HepG2 (cell line): ENCODE data around the gene BRAP. TPM values are rescaled to one million over a fixed set of nuclear protein-coding genes. Genes with fewer than 3 reads are reported as not detected.

ENCODE experiments used
- ATAC-seq: fragments of 200-7000 bp; cut with Tn5 transposase; 3 replicates; pipeline ENCODE4 v1.9.1; 2020; ENCODE audit warnings: mild to moderate bottlenecking, moderate library complexity
- BruUV-seq: library from RNA; stranded (reverse); fragments of 400-500 nt; replicated peaks from 2 replicates; lab custom pipeline; 2021; lab: Mats Ljungman, UMichigan
- CTCF ChIA-PET: fragments of 300-600 bp; formaldehyde crosslinking; extraction: SDS; loops from one replicate; lab custom pipeline; 2021; ENCODE audit warnings: low total read pairs, inconsistent platforms, low intra/inter-chr PET ratio; lab: Yijun Ruan, JAX
- POLR2A ChIA-PET: fragments of 350-600 bp; sonication (Branson Sonifier 250); formaldehyde crosslinking; loops from one replicate; lab custom pipeline; 2020; ENCODE audit warnings: antibody characterized with exemption, inconsistent platforms; lab: Yijun Ruan, JAX
- DNase-seq: peaks from one replicate; pipeline ENCODE4 v3.0.0-alpha.2; 2015; ENCODE audit warnings: low spot score
- FAIRE-seq: peaks from 3 replicates; lab custom pipeline; 2011; peaks lifted over from hg19 to GRCh38; lab: Jason Lieb, UNC
- H2AFZ ChIP-seq: one replicate; pipeline ENCODE4 v1.6.1; 2011; ENCODE audit warnings: low read length, inconsistent platforms
- H3K27ac ChIP-seq: fragments of 300-600 bp; 3 replicates; pipeline ENCODE4 v1.8.0; 2011; ENCODE audit warnings: mixed run types, mild to moderate bottlenecking, mixed read lengths, low read length, inconsistent platforms; ENCODE audit not compliant: insufficient read depth; ENCODE audit errors: extremely low read length
- H3K27me3 ChIP-seq, 2 experiments: fragments of 200-600 bp in 1 of 2; 2 replicates in 1 of 2; 3 replicates in 1 of 2; pipeline versions ENCODE4 v1.6.0 to v1.8.0; 2011; ENCODE audit warnings: low read length in 2 of 2, mild to moderate bottlenecking in 2 of 2, moderate library complexity in 2 of 2, inconsistent platforms in 1 of 2; ENCODE audit not compliant: insufficient read depth in 2 of 2, control insufficient read depth in 1 of 2
- H3K36me3 ChIP-seq, 2 experiments: fragments of 200-600 bp in 1 of 2; replicated peaks in 1 of 2; 2 replicates in 1 of 2; 3 replicates in 1 of 2; pipeline versions ENCODE4 v1.5.1 to v1.8.0; 2011; ENCODE audit warnings: low read length in 2 of 2, inconsistent platforms in 1 of 2; ENCODE audit not compliant: insufficient read depth in 2 of 2, control insufficient read depth in 1 of 2
- H3K4me1 ChIP-seq: 2 replicates; pipeline ENCODE4 v1.5.1; 2012; ENCODE audit warnings: low read length, inconsistent platforms; ENCODE audit not compliant: insufficient read depth
- H3K4me2 ChIP-seq: 2 replicates; pipeline ENCODE4 v1.6.0; 2011; ENCODE audit warnings: low read depth, low read length, inconsistent platforms
- H3K4me3 ChIP-seq, 3 experiments: fragments of 200-600 bp in 1 of 3; sonication (generic), shearing (Covaris generic) in 1 of 3; replicated peaks in 1 of 3; 2 replicates each; pipeline ENCODE4 v1.5.1; 2011 to 2016; ENCODE audit warnings: low read length in 3 of 3, inconsistent platforms in 2 of 3, low read depth in 2 of 3, mild to moderate bottlenecking in 2 of 3, control low read depth in 1 of 3, mixed read lengths in 1 of 3; ENCODE audit not compliant: insufficient read depth in 1 of 3
- H3K79me2 ChIP-seq: one replicate; pipeline ENCODE4 v1.6.1; 2011; ENCODE audit warnings: low read length, inconsistent platforms; ENCODE audit not compliant: insufficient read depth
- H3K9ac ChIP-seq: 2 replicates; pipeline ENCODE4 v1.6.0; 2011; ENCODE audit warnings: mild to moderate bottlenecking, low read depth, low read length, inconsistent platforms; ENCODE audit not compliant: insufficient read depth
- H3K9me3 ChIP-seq: 2 replicates; pipeline ENCODE4 v1.5.1; 2012; ENCODE audit warnings: mild to moderate bottlenecking, low read length
- H4K20me1 ChIP-seq: 2 replicates; pipeline ENCODE4 v1.6.0; 2011; ENCODE audit warnings: inconsistent platforms, mild to moderate bottlenecking, low read length, moderate library complexity; ENCODE audit not compliant: insufficient read depth
- ARID2 ChIP-seq: sonication (generic); formaldehyde crosslinking; IDR thresholded peaks from 2 replicates; pipeline ENCODE4 v1.8.1; 2022; ENCODE audit warnings: mild to moderate bottlenecking, missing genetic modification reagents, borderline replicate concordance
- GTF2F1 ChIP-seq: fragments of 150-350 bp; IDR thresholded peaks from 2 replicates; pipeline ENCODE4 v1.6.1; 2014; ENCODE audit warnings: low read length
- HOXA3 ChIP-seq: sonication (generic); formaldehyde crosslinking; IDR thresholded peaks from 2 replicates; pipeline ENCODE4 v1.5.0; 2020; ENCODE audit warnings: missing genetic modification reagents
- HOXA5 ChIP-seq: sonication (generic); formaldehyde crosslinking; IDR thresholded peaks from 2 replicates; pipeline ENCODE4 v1.4.0; 2020; ENCODE audit warnings: missing genetic modification reagents
- MXI1 ChIP-seq: IDR thresholded peaks from 3 replicates; pipeline ENCODE4 v1.6.1; 2012; ENCODE audit warnings: low read depth, low read length, inconsistent platforms, borderline replicate concordance
- NR3C1 ChIP-seq: sonication (generic); formaldehyde crosslinking; IDR thresholded peaks from 2 replicates; pipeline ENCODE4 v1.4.0; 2020; ENCODE audit warnings: missing genetic modification reagents
- SALL1 ChIP-seq: sonication (generic); formaldehyde crosslinking; IDR thresholded peaks from 2 replicates; pipeline ENCODE4 v1.8.0; 2022; ENCODE audit warnings: mild to moderate bottlenecking, missing genetic modification reagents
- SETDB1 ChIP-seq: sonication (generic); formaldehyde crosslinking; IDR thresholded peaks from 2 replicates; pipeline ENCODE4 v1.5.1; 2020; ENCODE audit warnings: missing genetic modification reagents, mild to moderate bottlenecking, borderline replicate concordance
- SOX13 ChIP-seq, 3 experiments: fragments of 450-650 bp in 1 of 3; sonication (generic) in 1 of 3; formaldehyde crosslinking in 1 of 3; IDR thresholded peaks in 2 of 3; conservative IDR thresholded peaks in 1 of 3; 2 replicates each; pipeline versions ENCODE4 v1.5.0 to v1.6.1; 2016 to 2020; ENCODE audit warnings: antibody characterized with exemption in 1 of 3, mild to moderate bottlenecking in 1 of 3, missing compliant biosample characterization in 1 of 3, missing genetic modification reagents in 1 of 3, moderate library complexity in 1 of 3
- SP140L ChIP-seq: sonication (generic); formaldehyde crosslinking; IDR thresholded peaks from 2 replicates; pipeline ENCODE4 v1.4.0; 2020; ENCODE audit warnings: missing genetic modification reagents, borderline replicate concordance
- SRY ChIP-seq: sonication (generic); formaldehyde crosslinking; IDR thresholded peaks from 2 replicates; pipeline ENCODE4 v1.8.0; 2022; ENCODE audit warnings: mild to moderate bottlenecking, missing genetic modification reagents
- YY1 ChIP-seq: IDR thresholded peaks from 2 replicates; pipeline ENCODE4 v1.6.1; 2011; ENCODE audit warnings: low read length, low read depth, moderate library complexity, mild to moderate bottlenecking; ENCODE audit not compliant: insufficient read depth, insufficient replicate concordance
- ZBTB21 ChIP-seq: sonication (generic); formaldehyde crosslinking; IDR thresholded peaks from 2 replicates; pipeline ENCODE4 v1.4.0; 2020; ENCODE audit warnings: missing genetic modification reagents
- ZFP1 ChIP-seq: IDR thresholded peaks from 2 replicates; pipeline ENCODE4 v1.6.1; 2016
- ZNF180 ChIP-seq: sonication (generic); formaldehyde crosslinking; IDR thresholded peaks from 2 replicates; pipeline ENCODE4 v1.4.0; 2020; ENCODE audit warnings: low read depth, missing genetic modification reagents, borderline replicate concordance
- WGBS: methylation state at CpG from one replicate; pipeline ENCODE4 v1.1.6; 2017; ENCODE audit warnings: low lambda C conversion rate; 5-methylcytosine and 5-hydroxymethylcytosine counted together
- in situ Hi-C: cut with HindIII; loops from 2 replicates; pipeline ENCODE4 v1.10.0; 2017; ENCODE audit warnings: low pct_unique_long_range_greater_than_20kb; ENCODE audit not compliant: extremely low pct_ligation_motif_present
- intact Hi-C: fragments of 100-400 bp; cut with micrococcal nuclease; formaldehyde crosslinking; loops from one replicate; pipeline ENCODE4 v1.10.0; 2022; ENCODE audit not compliant: unreplicated experiment
- polyA plus RNA-seq, 8 experiments: library from polyadenylated mRNA; depleted of rRNA in 3 of 8; stranded (reverse) in 7 of 8; unstranded in 1 of 8; fragments of >200 nt; fragmentation: Illumina TruSeq in 4 of 8; extraction: Trizol in 4 of 8; gene quantifications; 2 replicates each; pipeline versions ENCODE4 v1.2.1 to v1.2.3, GENCODE V29; 2011 to 2016; ENCODE audit warnings: low read depth in 4 of 8, missing spikeins in 1 of 8, mixed read lengths in 1 of 8; ENCODE audit not compliant: insufficient read depth in 1 of 8
- total RNA-seq, 5 experiments: library from RNA; depleted of rRNA; stranded (reverse); fragments of >200 nt; fragmentation: Illumina TruSeq; extraction: Trizol; gene quantifications; 2 replicates each; pipeline ENCODE4 v1.2.3, GENCODE V29; 2016; ENCODE audit warnings: low read depth in 1 of 5
- TF ChIP-seq, protein P1 (sequence below): sonication (generic); formaldehyde crosslinking; IDR thresholded peaks from 2 replicates; pipeline ENCODE4 v1.5.0; 2020; ENCODE audit warnings: mild to moderate bottlenecking, low read depth, missing genetic modification reagents, borderline replicate concordance
- TF ChIP-seq, protein P2 (sequence below): sonication (generic); formaldehyde crosslinking; IDR thresholded peaks from 2 replicates; pipeline ENCODE4 v1.5.0; 2020; ENCODE audit warnings: mild to moderate bottlenecking, missing genetic modification reagents
- TF ChIP-seq, protein P3 (sequence below): sonication (generic); formaldehyde crosslinking; IDR thresholded peaks from 2 replicates; pipeline ENCODE4 v1.4.0; 2020; ENCODE audit warnings: missing genetic modification reagents, borderline replicate concordance

BRAP gene
- total and polyA plus RNA-seq, 2 of the 13 experiments (the other 11 are each of a cell fraction or from before 2014, with no cell fraction given): 8.1 to 15.4 TPM

DNA sequence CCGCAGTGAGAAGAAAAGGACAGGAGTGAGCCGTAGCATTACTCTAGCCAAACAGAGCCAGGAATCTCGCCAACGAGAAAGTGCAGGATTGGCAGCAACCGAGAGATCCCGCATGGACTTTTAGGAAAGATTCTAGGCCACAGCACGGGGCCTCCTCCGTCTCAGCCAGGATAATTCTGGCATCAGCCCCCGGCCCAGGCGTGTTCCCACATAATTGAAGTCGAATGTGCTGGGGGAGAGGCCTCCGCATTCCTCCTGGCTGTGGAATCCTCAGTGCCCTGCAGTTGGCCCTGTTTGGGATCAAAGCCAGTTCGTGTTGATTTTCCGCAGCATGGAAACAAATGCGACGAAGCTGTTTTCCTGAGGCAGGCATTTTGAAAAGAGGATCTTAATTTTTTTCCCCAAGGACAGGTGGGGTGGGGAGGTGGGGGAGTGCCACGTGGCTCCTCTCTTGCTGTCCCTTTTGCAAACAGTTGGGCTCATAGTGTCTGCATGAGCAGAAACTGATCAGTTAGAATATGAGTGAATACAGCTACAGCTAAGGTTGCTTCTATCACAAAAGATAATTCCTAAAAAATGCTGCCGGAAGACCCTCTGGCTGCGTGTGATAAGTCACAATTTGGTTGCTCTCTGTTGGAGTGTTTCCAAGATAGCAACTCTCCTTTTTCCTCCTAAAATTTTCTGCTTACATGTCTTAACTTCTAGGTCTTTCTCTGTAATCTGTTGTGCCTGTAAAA, 49.4 kb downstream of the BRAP start:
- ChIA-PET POLR2A (no interaction called here), CTCF (no interaction called here)
- FAIRE-seq: no peak
- Histone ChIP-seq H3K9me3 (no peaks in the 10 kb centered on the region), H3K4me3 (peak overlapping the region; percentile 12 to 52 (median 30); a peak in 5 of 6 replicates), H3K79me2 (no peaks in the 10 kb centered on the region), H2AFZ (peak overlapping the region; percentile 94), H3K27me3 (no peaks in the 10 kb centered on the region), H3K4me2 (peak overlapping the region; percentile 71), H4K20me1 (no peaks in the 10 kb centered on the region), H3K27ac (peak overlapping the region; percentile 74), H3K4me1 (peaks cover 39% of the 10 kb centered on the region), H3K36me3 (no peaks in the 10 kb centered on the region), H3K9ac (peak overlapping the region; percentile 59)
- TSS peak; percentile 59 for BruUV-seq
- ATAC-seq: peak; percentile 76
- in situ Hi-C loops: no loop called here
- 40% methylated on average over 10 of the region's 19 CpGs for WGBS
- DNase-seq: peak; percentile 56
- intact Hi-C loops: no loop called here
- TF ChIP-seq HOXA3 (no peak), SRY (CRISPR knock-in tag) (peak; percentile 52; the same call in 1 of the 2 replicates), GTF2F1 (no peak), ZBTB21 (CRISPR knock-in tag) (no peak), YY1 (no peak), SALL1 (CRISPR knock-in tag) (0 out of 2 replicates have a peak, but pooled peaks have one; percentile 15), SETDB1 (CRISPR knock-in tag) (no peak), ZNF180 (CRISPR knock-in tag) (no peak), HOXA5 (no peak), ZFP1 (CRISPR knock-in tag) (no peak), MXI1 (no peak), SP140L (no peak), ARID2 (CRISPR knock-in tag) (0 out of 2 replicates have a peak, but pooled peaks have one; percentile 28), SOX13 (IDR thresholded peaks at IDR 0.05) (no peak), SOX13 (CRISPR knock-in tag; conservative IDR thresholded peaks at IDR 0.05 in 1 of 2, IDR thresholded peaks at IDR 0.05 in 1 of 2) (no peak), NR3C1 (CRISPR knock-in tag) (no peak)
- TF ChIP-seq, protein P1, sequence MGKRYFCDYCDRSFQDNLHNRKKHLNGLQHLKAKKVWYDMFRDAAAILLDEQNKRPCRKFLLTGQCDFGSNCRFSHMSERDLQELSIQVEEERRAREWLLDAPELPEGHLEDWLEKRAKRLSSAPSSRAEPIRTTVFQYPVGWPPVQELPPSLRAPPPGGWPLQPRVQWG (CRISPR knock-in tag): no peak
- TF ChIP-seq, protein P2, sequence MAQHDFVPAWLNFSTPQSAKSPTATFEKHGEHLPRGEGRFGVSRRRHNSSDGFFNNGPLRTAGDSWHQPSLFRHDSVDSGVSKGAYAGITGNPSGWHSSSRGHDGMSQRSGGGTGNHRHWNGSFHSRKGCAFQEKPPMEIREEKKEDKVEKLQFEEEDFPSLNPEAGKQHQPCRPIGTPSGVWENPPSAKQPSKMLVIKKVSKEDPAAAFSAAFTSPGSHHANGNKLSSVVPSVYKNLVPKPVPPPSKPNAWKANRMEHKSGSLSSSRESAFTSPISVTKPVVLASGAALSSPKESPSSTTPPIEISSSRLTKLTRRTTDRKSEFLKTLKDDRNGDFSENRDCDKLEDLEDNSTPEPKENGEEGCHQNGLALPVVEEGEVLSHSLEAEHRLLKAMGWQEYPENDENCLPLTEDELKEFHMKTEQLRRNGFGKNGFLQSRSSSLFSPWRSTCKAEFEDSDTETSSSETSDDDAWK (CRISPR knock-in tag): no peak
- TF ChIP-seq, protein P3, sequence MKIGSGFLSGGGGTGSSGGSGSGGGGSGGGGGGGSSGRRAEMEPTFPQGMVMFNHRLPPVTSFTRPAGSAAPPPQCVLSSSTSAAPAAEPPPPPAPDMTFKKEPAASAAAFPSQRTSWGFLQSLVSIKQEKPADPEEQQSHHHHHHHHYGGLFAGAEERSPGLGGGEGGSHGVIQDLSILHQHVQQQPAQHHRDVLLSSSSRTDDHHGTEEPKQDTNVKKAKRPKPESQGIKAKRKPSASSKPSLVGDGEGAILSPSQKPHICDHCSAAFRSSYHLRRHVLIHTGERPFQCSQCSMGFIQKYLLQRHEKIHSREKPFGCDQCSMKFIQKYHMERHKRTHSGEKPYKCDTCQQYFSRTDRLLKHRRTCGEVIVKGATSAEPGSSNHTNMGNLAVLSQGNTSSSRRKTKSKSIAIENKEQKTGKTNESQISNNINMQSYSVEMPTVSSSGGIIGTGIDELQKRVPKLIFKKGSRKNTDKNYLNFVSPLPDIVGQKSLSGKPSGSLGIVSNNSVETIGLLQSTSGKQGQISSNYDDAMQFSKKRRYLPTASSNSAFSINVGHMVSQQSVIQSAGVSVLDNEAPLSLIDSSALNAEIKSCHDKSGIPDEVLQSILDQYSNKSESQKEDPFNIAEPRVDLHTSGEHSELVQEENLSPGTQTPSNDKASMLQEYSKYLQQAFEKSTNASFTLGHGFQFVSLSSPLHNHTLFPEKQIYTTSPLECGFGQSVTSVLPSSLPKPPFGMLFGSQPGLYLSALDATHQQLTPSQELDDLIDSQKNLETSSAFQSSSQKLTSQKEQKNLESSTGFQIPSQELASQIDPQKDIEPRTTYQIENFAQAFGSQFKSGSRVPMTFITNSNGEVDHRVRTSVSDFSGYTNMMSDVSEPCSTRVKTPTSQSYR (CRISPR knock-in tag): no peak
